Activated effector memory CD4-positive, alpha-beta T cell treated with Interleukin-2 at 50 U/mL for 16 hours (primary cell): ENCODE measurements around the gene OR52E1.

ENCODE experiments used
- DNase-seq: peaks from one replicate; pipeline ENCODE4 v3.0.0-alpha.2; 2020

The OR52E1 gene

DNA sequence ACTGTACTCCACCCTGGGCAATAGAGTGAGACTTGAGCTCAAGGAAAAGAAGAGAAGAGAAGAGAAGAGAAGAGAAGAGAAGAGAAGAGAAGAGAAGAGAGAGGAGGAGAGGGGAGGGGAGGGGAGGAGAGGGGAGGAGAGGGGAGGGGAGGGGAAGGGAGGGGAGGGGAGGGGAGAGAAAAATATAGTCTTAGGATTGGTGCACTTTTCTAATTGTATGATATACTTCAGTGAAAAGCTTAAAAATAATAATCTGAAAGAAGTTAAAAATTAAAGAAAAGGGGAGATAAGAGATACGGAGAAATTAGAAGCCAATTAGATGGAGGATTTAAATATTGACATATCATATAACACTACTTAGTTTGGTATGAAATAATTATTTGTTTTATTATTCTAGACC lies 49.5 kb downstream of the OR52E1 start:
- no peak for DNase-seq
